ENCODE results near the gene XRCC1. TPM values are rescaled to one million over a fixed set of nuclear protein-coding genes. Genes with fewer than 3 reads are reported as not detected.

XRCC1 gene
- total RNA-seq, 1 experiment from 2014 or later = 40.7 TPM

GRCh38 chr19:43594081-43594697 lies 18.9 kb upstream of the XRCC1 start:
- H3K27me3 ChIP-seq (replicated peaks; ENCODE audit: control insufficient read depth, insufficient read depth, low read length) = no peaks in the 10 kb centered on the region
- peaks cover 6% of the 10 kb centered on the region; the same call in 1 of the 2 replicates for H3K4me1 ChIP-seq
- no peaks in the 10 kb centered on the region for H3K9me3 ChIP-seq
- ChIA-PET CTCF (interaction anchor here (0.7 to 3.3 kb wide), 10 partner anchors 10 to 161 kb away, joined by 3 to 27 read pairs (median 6); partner anchors contain the start of genes PHLDB3, XRCC1 and ZNF575), POLR2A (interaction anchor here (0.7 to 0.8 kb wide), 2 partner anchors 74 to 161 kb away, joined by 3 read pairs; partner anchors contain the start of gene SMG9)
- Mint-ChIP-seq H3K27ac (ENCODE audit: unreplicated experiment) (peak overlapping the region; percentile 95), H3K27me3 (ENCODE audit: insufficient read depth, unreplicated experiment) (no peaks in the 10 kb centered on the region), H3K9me3 (ENCODE audit: unreplicated experiment) (no peaks in the 10 kb centered on the region), H3K36me3 (ENCODE audit: insufficient read depth, unreplicated experiment) (peaks cover 52% of the 10 kb centered on the region), H3K4me1 (ENCODE audit: low read depth, unreplicated experiment) (peaks cover 7% of the 10 kb centered on the region), H3K4me3 (ENCODE audit: unreplicated experiment) (peak overlapping the region; percentile 97)
- no peaks in the 10 kb centered on the region; the same call in 1 of the 2 replicates for H3K36me3 ChIP-seq (ENCODE audit: control insufficient read depth, insufficient read depth, low read length)
- peak overlapping the region; percentile 73 for H3K4me3 ChIP-seq (ENCODE audit: low read depth, low read length)
- DNase-seq = no peak
- no TSS peak for BruUV-seq (replicated peaks)
- intact Hi-C loops (cut with micrococcal nuclease; ENCODE audit: unreplicated experiment) = loop anchor here (2.0 to 10.0 kb wide), 3 partner anchors 33 to 191 kb away; partner anchors contain the start of genes KCNN4 and LYPD3
- TF ChIP-seq CTCF (IDR thresholded peaks at IDR 0.05; ENCODE audit: insufficient read depth in 1 of 2, low read depth in 1 of 2, low read length in 1 of 2, severe bottlenecking in 1 of 2, unreplicated experiment in 1 of 2) = no peak

GRCh38 chr19:43592800-43593350 lies 17.5 kb upstream of the XRCC1 start:
- Histone ChIP-seq H3K9me3 (no peaks in the 10 kb centered on the region), H3K27me3 (replicated peaks; ENCODE audit: control insufficient read depth, insufficient read depth, low read length) (no peaks in the 10 kb centered on the region), H3K4me1 (peaks cover 6% of the 10 kb centered on the region; the same call in 1 of the 2 replicates), H3K36me3 (ENCODE audit: control insufficient read depth, insufficient read depth, low read length) (no peaks in the 10 kb centered on the region), H3K4me3 (ENCODE audit: low read depth, low read length) (no peak overlapping the region)
- Mint-ChIP-seq H3K27me3 (ENCODE audit: insufficient read depth, unreplicated experiment) (no peaks in the 10 kb centered on the region), H3K4me3 (ENCODE audit: unreplicated experiment) (peak overlapping the region; percentile 97), H3K36me3 (ENCODE audit: insufficient read depth, unreplicated experiment) (peaks cover 45% of the 10 kb centered on the region), H3K9me3 (ENCODE audit: unreplicated experiment) (no peaks in the 10 kb centered on the region), H3K4me1 (ENCODE audit: low read depth, unreplicated experiment) (peaks cover 7% of the 10 kb centered on the region), H3K27ac (ENCODE audit: unreplicated experiment) (peak overlapping the region; percentile 84)
- no peak for TF ChIP-seq CTCF (IDR thresholded peaks at IDR 0.05; ENCODE audit: insufficient read depth in 1 of 2, low read depth in 1 of 2, low read length in 1 of 2, severe bottlenecking in 1 of 2, unreplicated experiment in 1 of 2)
- ChIA-PET CTCF (no interaction called here), POLR2A (no interaction called here)
- intact Hi-C loops (cut with micrococcal nuclease; ENCODE audit: unreplicated experiment) = loop anchor here (10.0 kb wide), 2 partner anchors 128 to 192 kb away; partner anchors contain the start of genes KCNN4 and LYPD3
- no peak for DNase-seq
- BruUV-seq (replicated peaks) = no TSS peak

- peaks cover 7% of the 10 kb centered on the region for H3K4me1 Mint-ChIP-seq (ENCODE audit: low read depth, unreplicated experiment)
- Histone ChIP-seq H3K27me3 (replicated peaks; ENCODE audit: control insufficient read depth, insufficient read depth, low read length) (no peaks in the 10 kb centered on the region), H3K4me3 (ENCODE audit: low read depth, low read length) (no peak overlapping the region), H3K9me3 (no peaks in the 10 kb centered on the region), H3K4me1 (peaks cover 2% of the 10 kb centered on the region; the same call in 1 of the 2 replicates), H3K36me3 (ENCODE audit: control insufficient read depth, insufficient read depth, low read length) (no peaks in the 10 kb centered on the region)
- H3K27me3 Mint-ChIP-seq (ENCODE audit: insufficient read depth, unreplicated experiment) = no peaks in the 10 kb centered on the region
- no peak overlapping the region for H3K4me3 Mint-ChIP-seq (ENCODE audit: unreplicated experiment)
- DNase-seq = no peak
- peaks cover 39% of the 10 kb centered on the region for H3K36me3 Mint-ChIP-seq (ENCODE audit: insufficient read depth, unreplicated experiment)
- intact Hi-C loops (cut with micrococcal nuclease; ENCODE audit: unreplicated experiment) = loop anchor here (10.0 kb wide), 2 partner anchors 127 to 193 kb away; partner anchors contain the start of genes KCNN4 and LYPD3
- CTCF ChIA-PET = no interaction called here
- no peak overlapping the region for H3K27ac Mint-ChIP-seq (ENCODE audit: unreplicated experiment)
- no peaks in the 10 kb centered on the region for H3K9me3 Mint-ChIP-seq (ENCODE audit: unreplicated experiment)
- TF ChIP-seq CTCF (IDR thresholded peaks at IDR 0.05; ENCODE audit: insufficient read depth in 1 of 2, low read depth in 1 of 2, low read length in 1 of 2, severe bottlenecking in 1 of 2, unreplicated experiment in 1 of 2) = no peak
- BruUV-seq (replicated peaks) = no TSS peak
- POLR2A ChIA-PET = no interaction called here
Observed at GRCh38 chr19:43591904-43592772, 16.8 kb upstream of the XRCC1 start.
